PC-3 (cell line): Measurements from ENCODE around the gene CCL15.

Experiments used
- EZH2 ChIP-seq: fragments of 300-600 bp; sonication (generic); IDR thresholded peaks from one replicate; pipeline ENCODE4 v1.6.1; 2017; ENCODE audit warnings: antibody characterized with exemption, mild to moderate bottlenecking, low read length; ENCODE audit not compliant: unreplicated experiment
- EZH2phosphoT487 ChIP-seq: fragments of 300-600 bp; sonication (generic); IDR thresholded peaks from 2 replicates; pipeline ENCODE4 v1.6.1; 2018; ENCODE audit warnings: mild to moderate bottlenecking, antibody characterized with exemption, low read length, borderline replicate concordance
- TF ChIP-seq, protein P1 (sequence below): fragments of 300-600 bp; sonication (generic); conservative IDR thresholded peaks from 2 replicates; pipeline ENCODE4 v1.5.1; 2017; ENCODE audit warnings: antibody characterized with exemption, low read depth, mild to moderate bottlenecking, low read length

- TF ChIP-seq, protein P1, sequence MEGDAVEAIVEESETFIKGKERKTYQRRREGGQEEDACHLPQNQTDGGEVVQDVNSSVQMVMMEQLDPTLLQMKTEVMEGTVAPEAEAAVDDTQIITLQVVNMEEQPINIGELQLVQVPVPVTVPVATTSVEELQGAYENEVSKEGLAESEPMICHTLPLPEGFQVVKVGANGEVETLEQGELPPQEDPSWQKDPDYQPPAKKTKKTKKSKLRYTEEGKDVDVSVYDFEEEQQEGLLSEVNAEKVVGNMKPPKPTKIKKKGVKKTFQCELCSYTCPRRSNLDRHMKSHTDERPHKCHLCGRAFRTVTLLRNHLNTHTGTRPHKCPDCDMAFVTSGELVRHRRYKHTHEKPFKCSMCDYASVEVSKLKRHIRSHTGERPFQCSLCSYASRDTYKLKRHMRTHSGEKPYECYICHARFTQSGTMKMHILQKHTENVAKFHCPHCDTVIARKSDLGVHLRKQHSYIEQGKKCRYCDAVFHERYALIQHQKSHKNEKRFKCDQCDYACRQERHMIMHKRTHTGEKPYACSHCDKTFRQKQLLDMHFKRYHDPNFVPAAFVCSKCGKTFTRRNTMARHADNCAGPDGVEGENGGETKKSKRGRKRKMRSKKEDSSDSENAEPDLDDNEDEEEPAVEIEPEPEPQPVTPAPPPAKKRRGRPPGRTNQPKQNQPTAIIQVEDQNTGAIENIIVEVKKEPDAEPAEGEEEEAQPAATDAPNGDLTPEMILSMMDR = no peak
- TF ChIP-seq EZH2 (no peak), EZH2phosphoT487 (no peak)
Observed at GRCh38 chr17:35949401-35949800, 52.0 kb downstream of the CCL15 start.
